Nephron (organoid): ENCODE measurements around the gene CHGA.
A peak's percentile ranks its signal among the peaks of the same experiment; 100 is the strongest.

Experiments used
- H3K27ac Mint-ChIP-seq, 3 experiments: 2 replicates each; pipeline ENCODE4 v1.8.0; 2020; ENCODE audit warnings: mixed read lengths in 3 of 3, mild to moderate bottlenecking in 2 of 3, moderate library complexity in 1 of 3
- H3K27me3 Mint-ChIP-seq: 2 replicates; pipeline ENCODE4 v1.8.0; 2021; ENCODE audit warnings: low read depth, mild to moderate bottlenecking, moderate library complexity, mixed read lengths
- H3K36me3 Mint-ChIP-seq: 2 replicates; pipeline ENCODE4 v1.8.0; 2020; ENCODE audit warnings: low read depth, mixed read lengths
- H3K4me1 Mint-ChIP-seq: 2 replicates; pipeline ENCODE4 v1.8.0; 2020; ENCODE audit warnings: mixed read lengths
- H3K4me3 Mint-ChIP-seq, 3 experiments: 2 replicates each; pipeline ENCODE4 v1.8.0; 2020; ENCODE audit warnings: mild to moderate bottlenecking in 3 of 3, mixed read lengths in 3 of 3, moderate library complexity in 2 of 3
- H3K9me3 Mint-ChIP-seq: 2 replicates; pipeline ENCODE4 v1.8.0; 2020; ENCODE audit warnings: mixed read lengths
- TF ChIP-seq, protein P1 (sequence below), 3 experiments: fragments of 200-600 bp; sonication (generic); IDR thresholded peaks; one replicate each; pipeline ENCODE4 v1.5.0; 2021; ENCODE audit warnings: antibody characterized with exemption in 3 of 3; ENCODE audit not compliant: unreplicated experiment in 3 of 3

The CHGA gene

DNA sequence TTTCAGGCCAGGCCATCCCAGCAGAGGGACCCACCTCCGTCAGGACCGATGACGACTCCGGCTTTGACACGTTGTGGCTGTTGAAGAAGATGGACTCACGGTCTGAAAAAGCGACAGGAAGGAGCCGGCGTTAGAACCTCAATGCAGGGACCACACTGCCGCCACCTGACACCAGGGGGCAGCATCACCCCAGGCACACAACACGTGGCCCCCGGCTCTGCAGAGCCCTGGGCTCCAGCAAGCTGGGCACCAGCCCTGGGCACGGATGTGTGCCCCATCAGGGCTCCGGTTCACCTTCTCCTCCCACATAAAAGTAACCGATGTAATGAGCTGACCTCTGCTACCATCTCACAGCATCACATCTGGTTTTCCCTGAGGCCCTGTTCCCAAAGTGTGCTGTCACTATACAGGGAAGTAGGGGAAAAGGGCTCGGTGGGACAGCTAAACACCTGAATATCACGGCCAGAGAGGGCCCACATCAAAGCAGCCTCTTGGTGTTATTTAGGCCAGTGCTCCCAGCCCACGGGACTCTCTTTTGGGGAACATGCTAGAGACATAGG, 29.0 kb downstream of the CHGA start:
- no peak overlapping the region for H3K27ac Mint-ChIP-seq
- TF ChIP-seq, protein P1, sequence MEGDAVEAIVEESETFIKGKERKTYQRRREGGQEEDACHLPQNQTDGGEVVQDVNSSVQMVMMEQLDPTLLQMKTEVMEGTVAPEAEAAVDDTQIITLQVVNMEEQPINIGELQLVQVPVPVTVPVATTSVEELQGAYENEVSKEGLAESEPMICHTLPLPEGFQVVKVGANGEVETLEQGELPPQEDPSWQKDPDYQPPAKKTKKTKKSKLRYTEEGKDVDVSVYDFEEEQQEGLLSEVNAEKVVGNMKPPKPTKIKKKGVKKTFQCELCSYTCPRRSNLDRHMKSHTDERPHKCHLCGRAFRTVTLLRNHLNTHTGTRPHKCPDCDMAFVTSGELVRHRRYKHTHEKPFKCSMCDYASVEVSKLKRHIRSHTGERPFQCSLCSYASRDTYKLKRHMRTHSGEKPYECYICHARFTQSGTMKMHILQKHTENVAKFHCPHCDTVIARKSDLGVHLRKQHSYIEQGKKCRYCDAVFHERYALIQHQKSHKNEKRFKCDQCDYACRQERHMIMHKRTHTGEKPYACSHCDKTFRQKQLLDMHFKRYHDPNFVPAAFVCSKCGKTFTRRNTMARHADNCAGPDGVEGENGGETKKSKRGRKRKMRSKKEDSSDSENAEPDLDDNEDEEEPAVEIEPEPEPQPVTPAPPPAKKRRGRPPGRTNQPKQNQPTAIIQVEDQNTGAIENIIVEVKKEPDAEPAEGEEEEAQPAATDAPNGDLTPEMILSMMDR (IDR thresholded peaks at IDR 0.05; ENCODE audit: unreplicated experiment in 3 of 3): peak; percentile 92 to 97 (median 93)
- no peaks in the 10 kb centered on the region for H3K27me3 Mint-ChIP-seq
- H3K9me3 Mint-ChIP-seq: no peaks in the 10 kb centered on the region
- H3K4me1 Mint-ChIP-seq: peaks cover 14% of the 10 kb centered on the region
- peaks cover 6% of the 10 kb centered on the region for H3K36me3 Mint-ChIP-seq
- H3K4me3 Mint-ChIP-seq: no peak overlapping the region

GRCh38 chr14:92952481-92953298, 29.7 kb downstream of the CHGA start:
- H3K27me3 Mint-ChIP-seq: no peaks in the 10 kb centered on the region
- H3K36me3 Mint-ChIP-seq: peaks cover 6% of the 10 kb centered on the region
- H3K9me3 Mint-ChIP-seq: no peaks in the 10 kb centered on the region
- H3K27ac Mint-ChIP-seq: no peak overlapping the region
- H3K4me3 Mint-ChIP-seq: no peak overlapping the region
- TF ChIP-seq, protein P1 (IDR thresholded peaks at IDR 0.05; ENCODE audit: unreplicated experiment in 3 of 3): no peak
- peaks cover 14% of the 10 kb centered on the region for H3K4me1 Mint-ChIP-seq

DNA sequence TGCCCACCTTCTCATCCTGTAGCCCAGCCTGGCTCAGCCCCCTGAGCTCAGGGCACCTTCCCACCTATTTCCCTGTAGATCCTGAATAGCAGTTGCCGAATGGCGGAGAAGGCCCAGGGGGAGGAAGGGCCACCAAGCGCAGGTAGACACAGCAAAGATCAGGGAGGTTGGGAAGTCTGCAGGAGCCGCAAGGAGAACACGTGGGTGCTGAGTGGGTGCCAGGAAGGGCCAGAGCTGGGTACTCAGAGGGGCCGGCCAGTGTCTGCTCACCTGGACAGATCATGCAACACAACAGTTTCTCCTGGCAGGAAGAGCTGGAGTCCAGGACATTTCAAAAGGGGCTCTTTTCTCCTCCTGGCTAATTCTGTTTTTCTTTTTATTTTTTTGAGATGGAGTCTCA, 30.6 kb downstream of the CHGA start:
- Mint-ChIP-seq H3K4me1 (peaks cover 17% of the 10 kb centered on the region), H3K27ac (no peak overlapping the region), H3K9me3 (no peaks in the 10 kb centered on the region), H3K36me3 (peaks cover 6% of the 10 kb centered on the region), H3K27me3 (no peaks in the 10 kb centered on the region), H3K4me3 (no peak overlapping the region)
- TF ChIP-seq, protein P1 (IDR thresholded peaks at IDR 0.05; ENCODE audit: unreplicated experiment in 3 of 3): no peak

- H3K9me3 Mint-ChIP-seq: no peaks in the 10 kb centered on the region
- TF ChIP-seq, protein P1 (IDR thresholded peaks at IDR 0.05; ENCODE audit: unreplicated experiment in 3 of 3): no peak
- H3K4me1 Mint-ChIP-seq: peaks cover 31% of the 10 kb centered on the region
- no peak overlapping the region for H3K27ac Mint-ChIP-seq
- H3K4me3 Mint-ChIP-seq: no peak overlapping the region
- H3K36me3 Mint-ChIP-seq: peaks cover 6% of the 10 kb centered on the region
- peaks cover 3% of the 10 kb centered on the region for H3K27me3 Mint-ChIP-seq
Observed at GRCh38 chr14:92954933-92955332, 32.0 kb downstream of the CHGA start.

GRCh38 chr14:92955381-92955780, 32.4 kb downstream of the CHGA start:
- H3K27ac Mint-ChIP-seq: no peak overlapping the region
- peaks cover 3% of the 10 kb centered on the region for H3K27me3 Mint-ChIP-seq
- TF ChIP-seq, protein P1 (IDR thresholded peaks at IDR 0.05; ENCODE audit: unreplicated experiment in 3 of 3): no peak
- H3K4me3 Mint-ChIP-seq: no peak overlapping the region
- H3K4me1 Mint-ChIP-seq: peaks cover 36% of the 10 kb centered on the region
- H3K36me3 Mint-ChIP-seq: peaks cover 6% of the 10 kb centered on the region
- H3K9me3 Mint-ChIP-seq: no peaks in the 10 kb centered on the region
